Liver (tissue), 3 donors: Measurements from ENCODE around the gene DNAH17.

Source experiments
- EGR1 ChIP-seq, 2 donors: IDR thresholded peaks; 2 replicates each; pipeline ENCODE4 v1.6.1; 2016 to 2018; ENCODE audit warnings: antibody characterized with exemption in 2 of 2, low read depth in 2 of 2
- FOXA1 ChIP-seq: IDR thresholded peaks from 2 replicates; pipeline ENCODE4 v1.6.1; 2016; ENCODE audit warnings: antibody characterized with exemption
- GABPA ChIP-seq, 2 donors: IDR thresholded peaks in 1 of 2; conservative IDR thresholded peaks in 1 of 2; 2 replicates each; pipeline ENCODE4 v1.6.1; 2016; ENCODE audit warnings: antibody characterized with exemption in 2 of 2, mild to moderate bottlenecking in 1 of 2, moderate library complexity in 1 of 2
- HNF4A ChIP-seq, 2 donors: conservative IDR thresholded peaks; 2 replicates each; pipeline ENCODE4 v1.6.1; 2016; ENCODE audit warnings: antibody characterized with exemption in 2 of 2, mild to moderate bottlenecking in 2 of 2
- HNF4G ChIP-seq: IDR thresholded peaks from 2 replicates; pipeline ENCODE4 v1.6.1; 2016; ENCODE audit warnings: antibody characterized with exemption
- JUND ChIP-seq, 2 donors: IDR thresholded peaks; 2 replicates each; pipeline ENCODE4 v1.6.1; 2016; ENCODE audit warnings: antibody characterized with exemption in 2 of 2
- NR2F2 ChIP-seq: IDR thresholded peaks from 2 replicates; pipeline ENCODE4 v1.6.1; 2016; ENCODE audit warnings: antibody characterized with exemption
- TAF1 ChIP-seq: conservative IDR thresholded peaks from 2 replicates; pipeline ENCODE4 v1.6.1; 2016; ENCODE audit warnings: antibody characterized with exemption, mild to moderate bottlenecking
- TF ChIP-seq, protein P1 (sequence below): fragments of 150-350 bp; IDR thresholded peaks from 2 replicates; pipeline ENCODE4 v1.5.1; 2017; ENCODE audit warnings: improper control_type of control experiment, low read depth, low read length; ENCODE audit not compliant: missing input control
- TF ChIP-seq, protein P2 (sequence below): IDR thresholded peaks from 2 replicates; pipeline ENCODE4 v1.6.1; 2016; ENCODE audit warnings: antibody characterized with exemption
- donor health status: healthy.
- donor health status: healthy.

DNA sequence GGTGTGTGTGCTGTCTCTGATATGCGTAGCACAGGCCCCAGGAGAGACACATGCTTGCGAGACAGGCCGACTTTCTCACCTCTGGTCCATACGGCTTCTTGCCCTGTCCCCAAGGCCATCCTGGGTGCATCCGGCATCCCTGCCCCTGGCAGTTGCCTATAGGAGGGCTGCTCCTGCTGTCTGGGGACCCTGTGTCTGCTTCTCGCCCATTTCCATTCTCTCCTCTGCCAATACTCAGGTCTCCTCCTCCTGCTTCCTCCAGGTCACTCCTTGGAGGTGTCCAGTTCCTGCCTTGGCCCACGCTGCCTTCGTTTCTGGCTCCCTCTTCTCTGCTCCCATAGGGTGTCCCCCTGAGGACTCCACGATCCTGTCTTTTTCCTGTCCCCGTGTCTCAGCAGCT, 89.0 kb downstream of the DNAH17 start:
- TF ChIP-seq, protein P1, sequence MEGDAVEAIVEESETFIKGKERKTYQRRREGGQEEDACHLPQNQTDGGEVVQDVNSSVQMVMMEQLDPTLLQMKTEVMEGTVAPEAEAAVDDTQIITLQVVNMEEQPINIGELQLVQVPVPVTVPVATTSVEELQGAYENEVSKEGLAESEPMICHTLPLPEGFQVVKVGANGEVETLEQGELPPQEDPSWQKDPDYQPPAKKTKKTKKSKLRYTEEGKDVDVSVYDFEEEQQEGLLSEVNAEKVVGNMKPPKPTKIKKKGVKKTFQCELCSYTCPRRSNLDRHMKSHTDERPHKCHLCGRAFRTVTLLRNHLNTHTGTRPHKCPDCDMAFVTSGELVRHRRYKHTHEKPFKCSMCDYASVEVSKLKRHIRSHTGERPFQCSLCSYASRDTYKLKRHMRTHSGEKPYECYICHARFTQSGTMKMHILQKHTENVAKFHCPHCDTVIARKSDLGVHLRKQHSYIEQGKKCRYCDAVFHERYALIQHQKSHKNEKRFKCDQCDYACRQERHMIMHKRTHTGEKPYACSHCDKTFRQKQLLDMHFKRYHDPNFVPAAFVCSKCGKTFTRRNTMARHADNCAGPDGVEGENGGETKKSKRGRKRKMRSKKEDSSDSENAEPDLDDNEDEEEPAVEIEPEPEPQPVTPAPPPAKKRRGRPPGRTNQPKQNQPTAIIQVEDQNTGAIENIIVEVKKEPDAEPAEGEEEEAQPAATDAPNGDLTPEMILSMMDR = no peak
- TF ChIP-seq NR2F2 (no peak), EGR1 (IDR thresholded peaks at IDR 0.05; ENCODE audit: low read depth in 2 of 2) (no peak), HNF4A (conservative IDR thresholded peaks at IDR 0.05) (no peak), JUND (IDR thresholded peaks at IDR 0.05) (no peak), TAF1 (no peak), FOXA1 (no peak), HNF4G (no peak), GABPA (IDR thresholded peaks at IDR 0.05 in 1 of 2, conservative IDR thresholded peaks at IDR 0.05 in 1 of 2) (no peak)
- TF ChIP-seq, protein P2, sequence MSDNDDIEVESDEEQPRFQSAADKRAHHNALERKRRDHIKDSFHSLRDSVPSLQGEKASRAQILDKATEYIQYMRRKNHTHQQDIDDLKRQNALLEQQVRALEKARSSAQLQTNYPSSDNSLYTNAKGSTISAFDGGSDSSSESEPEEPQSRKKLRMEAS = no peak
